C4-2B (cell line): Measurements from ENCODE around the gene BICDL1.

ENCODE experiments used
- ZFX ChIP-seq: fragments of 450-650 bp; IDR thresholded peaks from 2 replicates; pipeline ENCODE4 v1.6.1; 2017
- TF ChIP-seq, protein P1 (sequence below): fragments of 450-650 bp; conservative IDR thresholded peaks from 2 replicates; pipeline ENCODE4 v1.5.1; 2017; ENCODE audit warnings: mild to moderate bottlenecking

DNA sequence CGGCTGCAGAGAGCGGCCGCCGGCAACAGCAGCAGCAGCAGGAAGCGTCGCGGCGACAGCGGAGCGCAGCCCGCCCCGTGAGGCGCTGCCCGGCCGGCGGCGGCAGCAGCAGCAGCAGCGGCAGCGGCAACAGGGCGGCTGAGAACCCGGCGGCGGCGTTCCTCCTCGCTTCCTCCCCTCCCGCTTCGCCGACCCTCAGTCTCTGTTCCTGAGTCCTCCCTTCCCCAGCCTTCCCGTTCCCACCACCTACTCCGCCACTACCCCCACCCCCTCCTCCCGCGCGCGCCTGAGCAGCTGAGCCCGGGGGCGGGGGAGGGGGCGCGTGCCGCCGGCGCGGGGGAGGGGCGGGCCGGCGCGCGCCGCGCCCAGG lies 310 bp downstream of the BICDL1 start:
- TF ChIP-seq, protein P1, sequence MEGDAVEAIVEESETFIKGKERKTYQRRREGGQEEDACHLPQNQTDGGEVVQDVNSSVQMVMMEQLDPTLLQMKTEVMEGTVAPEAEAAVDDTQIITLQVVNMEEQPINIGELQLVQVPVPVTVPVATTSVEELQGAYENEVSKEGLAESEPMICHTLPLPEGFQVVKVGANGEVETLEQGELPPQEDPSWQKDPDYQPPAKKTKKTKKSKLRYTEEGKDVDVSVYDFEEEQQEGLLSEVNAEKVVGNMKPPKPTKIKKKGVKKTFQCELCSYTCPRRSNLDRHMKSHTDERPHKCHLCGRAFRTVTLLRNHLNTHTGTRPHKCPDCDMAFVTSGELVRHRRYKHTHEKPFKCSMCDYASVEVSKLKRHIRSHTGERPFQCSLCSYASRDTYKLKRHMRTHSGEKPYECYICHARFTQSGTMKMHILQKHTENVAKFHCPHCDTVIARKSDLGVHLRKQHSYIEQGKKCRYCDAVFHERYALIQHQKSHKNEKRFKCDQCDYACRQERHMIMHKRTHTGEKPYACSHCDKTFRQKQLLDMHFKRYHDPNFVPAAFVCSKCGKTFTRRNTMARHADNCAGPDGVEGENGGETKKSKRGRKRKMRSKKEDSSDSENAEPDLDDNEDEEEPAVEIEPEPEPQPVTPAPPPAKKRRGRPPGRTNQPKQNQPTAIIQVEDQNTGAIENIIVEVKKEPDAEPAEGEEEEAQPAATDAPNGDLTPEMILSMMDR = no peak
- no peak for TF ChIP-seq ZFX
